SK-N-SH treated with all-trans-retinoic acid at 6 μM for 48 hours (cell line): ENCODE results near the gene ZBTB39.

ENCODE experiments used
- ISL1 ChIP-seq: fragments of 250-450 bp; sonication (Bioruptor Pico); IDR thresholded peaks from 2 replicates; pipeline ENCODE4 v2.1.2; 2022; ENCODE audit warnings: mild to moderate bottlenecking, moderate library complexity
- PATZ1 ChIP-seq: fragments of 250-450 bp; sonication (Bioruptor Pico); IDR thresholded peaks from 2 replicates; pipeline ENCODE4 v1.8.0; 2020; ENCODE audit warnings: mild to moderate bottlenecking, moderate library complexity, borderline replicate concordance
- RARB ChIP-seq: fragments of 250-450 bp; sonication (Bioruptor Pico); IDR thresholded peaks from 2 replicates; pipeline ENCODE4 v1.8.0; 2021; ENCODE audit warnings: mild to moderate bottlenecking, moderate library complexity
- SNAI2 ChIP-seq: fragments of 250-450 bp; sonication (Bioruptor Pico); IDR thresholded peaks from 2 replicates; pipeline ENCODE4 v1.5.0; 2020; ENCODE audit warnings: mild to moderate bottlenecking, moderate library complexity
- TSHZ2 ChIP-seq: fragments of 250-450 bp; sonication (Bioruptor Pico); IDR thresholded peaks from 2 replicates; pipeline ENCODE4 v1.5.0; 2020; ENCODE audit warnings: mild to moderate bottlenecking, moderate library complexity
- ZC3H10 ChIP-seq: fragments of 250-450 bp; sonication (Bioruptor Pico); IDR thresholded peaks from 2 replicates; pipeline ENCODE4 v1.5.1; 2021; ENCODE audit warnings: mild to moderate bottlenecking, moderate library complexity
- ZNF70 ChIP-seq: fragments of 450-650 bp; formaldehyde crosslinking; IDR thresholded peaks from 2 replicates; pipeline ENCODE4 v1.5.0; 2020; ENCODE audit warnings: mild to moderate bottlenecking, moderate library complexity

- TF ChIP-seq ZC3H10 (no peak), RARB (no peak), ISL1 (CRISPR knock-in tag) (no peak), ZNF70 (CRISPR knock-in tag) (no peak), PATZ1 (CRISPR knock-in tag) (no peak), SNAI2 (no peak), TSHZ2 (CRISPR knock-in tag) (no peak)
Observed at GRCh38 chr12:56995201-56995929, 11.0 kb downstream of the ZBTB39 start.
